GM12865 (cell line): ENCODE results near the gene PPP2R2B.

Experiments
- DNase-seq: peaks from one replicate; pipeline ENCODE4 v3.0.0; 2010; ENCODE audit warnings: low read depth
- H3K4me3 ChIP-seq: 2 replicates; pipeline ENCODE4 v1.5.1; 2011; ENCODE audit warnings: mild to moderate bottlenecking, low read depth, low read length, control low read depth
- TF ChIP-seq, protein P1 (sequence below): IDR thresholded peaks from 2 replicates; pipeline ENCODE4 v1.5.1; 2011; ENCODE audit warnings: low read length, control low read depth, low read depth, inconsistent platforms; ENCODE audit not compliant: insufficient read depth; ENCODE audit errors: missing control alignments

PPP2R2B gene

GRCh38 chr5:146699664-146700418 lies 178.7 kb downstream of the PPP2R2B start:
- H3K4me3 ChIP-seq = no peak overlapping the region
- no peak for DNase-seq
- TF ChIP-seq, protein P1, sequence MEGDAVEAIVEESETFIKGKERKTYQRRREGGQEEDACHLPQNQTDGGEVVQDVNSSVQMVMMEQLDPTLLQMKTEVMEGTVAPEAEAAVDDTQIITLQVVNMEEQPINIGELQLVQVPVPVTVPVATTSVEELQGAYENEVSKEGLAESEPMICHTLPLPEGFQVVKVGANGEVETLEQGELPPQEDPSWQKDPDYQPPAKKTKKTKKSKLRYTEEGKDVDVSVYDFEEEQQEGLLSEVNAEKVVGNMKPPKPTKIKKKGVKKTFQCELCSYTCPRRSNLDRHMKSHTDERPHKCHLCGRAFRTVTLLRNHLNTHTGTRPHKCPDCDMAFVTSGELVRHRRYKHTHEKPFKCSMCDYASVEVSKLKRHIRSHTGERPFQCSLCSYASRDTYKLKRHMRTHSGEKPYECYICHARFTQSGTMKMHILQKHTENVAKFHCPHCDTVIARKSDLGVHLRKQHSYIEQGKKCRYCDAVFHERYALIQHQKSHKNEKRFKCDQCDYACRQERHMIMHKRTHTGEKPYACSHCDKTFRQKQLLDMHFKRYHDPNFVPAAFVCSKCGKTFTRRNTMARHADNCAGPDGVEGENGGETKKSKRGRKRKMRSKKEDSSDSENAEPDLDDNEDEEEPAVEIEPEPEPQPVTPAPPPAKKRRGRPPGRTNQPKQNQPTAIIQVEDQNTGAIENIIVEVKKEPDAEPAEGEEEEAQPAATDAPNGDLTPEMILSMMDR = no peak

DNA sequence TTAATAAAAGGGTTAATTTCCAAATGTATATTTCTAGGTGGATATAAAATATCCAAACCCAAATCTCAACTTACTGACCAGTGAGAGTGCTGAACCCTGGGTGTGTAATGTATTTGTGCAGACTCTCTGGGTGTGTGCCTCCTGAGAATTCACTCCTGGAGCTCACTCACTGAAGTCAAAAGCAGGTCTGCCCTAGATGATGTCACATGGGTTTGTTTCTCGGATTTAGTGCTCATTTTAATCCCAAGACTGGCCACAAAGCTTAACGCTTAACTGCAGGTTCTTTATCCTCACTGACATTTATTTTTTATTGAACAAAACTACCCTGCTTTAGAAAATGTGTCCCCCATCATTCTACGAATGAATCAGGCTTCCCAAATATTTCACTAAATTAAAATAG lies 179.4 kb downstream of the PPP2R2B start:
- no peak for DNase-seq
- H3K4me3 ChIP-seq = no peak overlapping the region
- TF ChIP-seq, protein P1 = no peak

DNA sequence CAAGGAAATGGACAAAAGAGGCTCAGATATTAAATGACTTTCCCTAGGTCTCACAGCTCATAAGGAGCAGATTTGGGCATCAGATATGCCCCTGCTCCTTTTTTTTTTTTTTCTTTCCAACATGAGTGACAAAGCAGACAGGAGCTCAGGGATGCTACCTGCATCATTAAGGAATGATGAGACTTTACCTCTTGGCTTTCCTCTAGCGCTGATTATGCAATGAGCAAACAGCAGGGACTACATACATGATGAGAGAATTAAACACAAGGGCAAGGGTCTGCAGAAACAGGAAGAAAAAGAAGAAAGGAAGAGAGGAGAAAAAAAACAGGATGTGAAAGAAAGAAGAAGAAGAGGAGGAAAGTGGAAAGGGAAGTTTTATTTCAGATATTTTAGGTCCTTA lies 179.9 kb downstream of the PPP2R2B start:
- H3K4me3 ChIP-seq = no peak overlapping the region
- no peak for DNase-seq
- TF ChIP-seq, protein P1 = no peak

DNA sequence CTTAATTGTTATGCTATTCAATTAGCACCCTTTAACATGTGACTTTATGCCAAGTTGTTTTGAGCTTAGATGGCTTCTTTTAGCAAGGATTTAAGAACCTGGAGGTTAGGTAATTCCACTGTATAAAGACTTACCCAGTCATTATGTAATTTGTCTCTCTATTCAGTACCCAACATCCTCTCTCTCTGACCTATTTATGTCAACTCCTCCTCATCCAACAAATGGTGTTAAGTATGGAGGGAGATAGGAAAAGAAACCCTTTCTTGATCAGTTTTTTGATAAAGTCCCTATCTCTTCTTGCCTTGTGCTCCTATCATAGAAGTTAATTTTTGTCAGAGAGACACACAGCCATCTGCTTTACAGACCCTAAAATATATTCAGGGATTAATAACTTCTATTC lies 181.3 kb downstream of the PPP2R2B start:
- no peak overlapping the region for H3K4me3 ChIP-seq
- DNase-seq = no peak
- TF ChIP-seq, protein P1 = no peak

- no peak overlapping the region for H3K4me3 ChIP-seq
- TF ChIP-seq, protein P1 = no peak
- no peak for DNase-seq
Observed at GRCh38 chr5:146695646-146696045, 182.9 kb downstream of the PPP2R2B start.

- TF ChIP-seq, protein P1 = no peak
- no peak for DNase-seq
- no peak overlapping the region for H3K4me3 ChIP-seq
Observed at GRCh38 chr5:146690880-146691355, 187.6 kb downstream of the PPP2R2B start.

DNA sequence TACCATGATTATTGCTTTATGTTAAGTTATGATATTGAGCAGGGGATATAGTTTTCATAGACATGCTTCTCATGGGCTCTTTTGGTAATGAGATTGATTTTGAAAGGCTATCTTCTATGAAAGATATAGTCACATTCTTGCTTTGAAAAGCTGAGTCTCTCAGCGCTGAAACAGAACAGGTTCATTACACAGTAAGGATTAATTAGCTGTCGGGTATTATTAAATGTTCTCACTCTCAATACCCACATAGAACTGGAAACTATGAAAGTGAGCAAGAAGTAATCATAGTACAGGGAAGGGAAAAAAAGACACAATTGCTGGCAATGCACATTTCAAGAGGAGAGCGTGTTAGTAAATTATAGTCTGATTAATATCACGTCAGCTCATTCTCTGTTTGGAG lies 190.9 kb downstream of the PPP2R2B start:
- no peak for DNase-seq
- no peak overlapping the region for H3K4me3 ChIP-seq
- TF ChIP-seq, protein P1 = no peak
